Type B pancreatic cell (in vitro differentiated cells): ENCODE measurements around the gene BEND7. TPM values are rescaled to one million over a fixed set of nuclear protein-coding genes. Genes with fewer than 3 reads are reported as not detected.

Experiments
- DNase-seq: peaks from one replicate; pipeline ENCODE4 v3.0.0; 2021; ENCODE audit warnings: mixed read lengths; ENCODE audit not compliant: unreplicated experiment; ENCODE audit errors: extremely low spot score
- H3K27ac Mint-ChIP-seq: 2 replicates; pipeline ENCODE4 v1.8.0; 2021; ENCODE audit warnings: mild to moderate bottlenecking, mixed read lengths
- H3K27me3 Mint-ChIP-seq: 2 replicates; pipeline ENCODE4 v1.8.0; 2021; ENCODE audit warnings: mixed read lengths
- H3K36me3 Mint-ChIP-seq: 2 replicates; pipeline ENCODE4 v1.8.0; 2021; ENCODE audit warnings: mixed read lengths
- H3K4me1 Mint-ChIP-seq: one replicate; pipeline ENCODE4 v1.8.0; 2021; ENCODE audit warnings: mixed read lengths; ENCODE audit not compliant: unreplicated experiment
- H3K4me3 Mint-ChIP-seq: 2 replicates; pipeline ENCODE4 v1.8.0; 2021; ENCODE audit warnings: mild to moderate bottlenecking, mixed read lengths
- H3K9me3 Mint-ChIP-seq: 2 replicates; pipeline ENCODE4 v1.8.0; 2021; ENCODE audit warnings: mixed read lengths
- CTCF ChIP-seq: fragments of 200-600 bp; sonication (generic); conservative IDR thresholded peaks from 2 replicates; pipeline ENCODE4 v1.5.0; 2021; ENCODE audit warnings: antibody characterized with exemption, mild to moderate bottlenecking
- total RNA-seq: library from RNA; stranded (reverse); gene quantifications from 2 replicates; pipeline ENCODE4 v1.2.1, GENCODE V29; 2021; ENCODE audit warnings: low replicate concordance

Gene BEND7
- total RNA-seq, 1 donor from 2014 or later, result 14.1 TPM

GRCh38 chr10:13417459-13418126 lies 111.2 kb downstream of the BEND7 start:
- DNase-seq, result no peak

DNA sequence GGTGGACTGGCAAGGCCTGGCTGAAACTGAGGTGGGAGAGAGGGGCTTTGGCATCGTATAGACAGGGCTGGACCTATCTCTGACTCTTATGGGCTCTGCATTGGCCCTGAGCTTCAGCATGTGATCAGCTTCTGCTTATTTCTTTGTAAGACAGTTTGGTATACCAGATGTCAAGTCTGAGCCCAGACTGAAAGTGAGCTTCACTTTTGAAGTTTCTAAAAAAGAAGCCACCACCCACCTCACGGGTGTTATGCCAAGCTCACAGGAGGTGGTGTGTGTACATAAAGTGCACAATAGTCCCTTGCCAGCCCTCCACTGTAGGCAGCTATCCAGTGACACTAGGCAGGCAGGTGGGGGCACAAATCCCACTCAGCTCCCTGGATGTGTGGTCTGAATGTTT lies 112.1 kb downstream of the BEND7 start:
- Mint-ChIP-seq H3K27ac (no peak overlapping the region), H3K4me1 (peaks cover 9% of the 10 kb centered on the region), H3K4me3 (no peak overlapping the region), H3K9me3 (no peaks in the 10 kb centered on the region), H3K27me3 (no peaks in the 10 kb centered on the region), H3K36me3 (no peaks in the 10 kb centered on the region)
- TF ChIP-seq CTCF, result no peak
- no peak for DNase-seq

More at GRCh38 chr10:13417459-13418126, 111.2 kb downstream of the BEND7 start:
- H3K4me1 Mint-ChIP-seq, result peaks cover 9% of the 10 kb centered on the region
- H3K36me3 Mint-ChIP-seq, result no peaks in the 10 kb centered on the region
- H3K27ac Mint-ChIP-seq, result peak overlapping the region; percentile 29
- no peak for TF ChIP-seq CTCF
- H3K27me3 Mint-ChIP-seq, result no peaks in the 10 kb centered on the region
- no peak overlapping the region for H3K4me3 Mint-ChIP-seq
- H3K9me3 Mint-ChIP-seq, result no peaks in the 10 kb centered on the region

GRCh38 chr10:13414855-13415254 lies 114.0 kb downstream of the BEND7 start:
- H3K4me1 Mint-ChIP-seq, result peaks cover 9% of the 10 kb centered on the region
- TF ChIP-seq CTCF, result peak; percentile 46
- no peaks in the 10 kb centered on the region for H3K36me3 Mint-ChIP-seq
- DNase-seq, result no peak
- no peak overlapping the region for H3K4me3 Mint-ChIP-seq
- H3K27ac Mint-ChIP-seq, result peak overlapping the region; percentile 34
- no peaks in the 10 kb centered on the region for H3K27me3 Mint-ChIP-seq
- H3K9me3 Mint-ChIP-seq, result no peaks in the 10 kb centered on the region

- no peaks in the 10 kb centered on the region for H3K27me3 Mint-ChIP-seq
- H3K9me3 Mint-ChIP-seq, result no peaks in the 10 kb centered on the region
- DNase-seq, result no peak
- no peak for TF ChIP-seq CTCF
- H3K27ac Mint-ChIP-seq, result no peak overlapping the region
- H3K4me3 Mint-ChIP-seq, result no peak overlapping the region
- H3K4me1 Mint-ChIP-seq, result peaks cover 9% of the 10 kb centered on the region
- no peaks in the 10 kb centered on the region for H3K36me3 Mint-ChIP-seq
These were observed 114.7 kb downstream of the BEND7 start for GRCh38 chr10:13414137-13414536.

DNA sequence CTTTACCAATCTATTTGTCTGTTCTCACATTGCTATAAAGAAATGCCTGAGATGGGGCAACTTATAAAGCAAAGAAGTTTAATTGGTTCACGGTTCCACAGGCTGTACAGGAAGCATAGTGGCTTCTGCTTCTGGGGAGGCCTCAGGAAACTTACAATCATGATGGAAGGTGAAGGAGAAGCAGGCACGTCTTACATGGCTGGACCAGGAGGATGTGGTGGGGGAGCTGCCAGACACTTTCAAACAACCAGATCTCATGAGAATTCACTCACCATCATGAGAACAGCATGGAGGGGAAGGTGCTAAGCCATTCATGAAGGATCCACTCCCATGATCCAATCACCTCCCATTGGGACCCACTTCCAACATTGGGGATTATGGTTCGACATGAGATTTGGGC lies 115.9 kb downstream of the BEND7 start:
- no peak for DNase-seq
- H3K9me3 Mint-ChIP-seq, result no peaks in the 10 kb centered on the region
- no peaks in the 10 kb centered on the region for H3K36me3 Mint-ChIP-seq
- no peak overlapping the region for H3K4me3 Mint-ChIP-seq
- no peaks in the 10 kb centered on the region for H3K27me3 Mint-ChIP-seq
- peaks cover 9% of the 10 kb centered on the region for H3K4me1 Mint-ChIP-seq
- TF ChIP-seq CTCF, result no peak
- no peak overlapping the region for H3K27ac Mint-ChIP-seq
